ENCODE measurements around the gene DOK3. TPM values are rescaled to one million over a fixed set of nuclear protein-coding genes. Genes with fewer than 3 reads are reported as not detected.

Gene DOK3
- total and polyA plus RNA-seq, 10 of the 15 experiments (the other 5 are each of a cell fraction or from before 2014, with no cell fraction given): 6.6 to 107 (median 52.1) TPM

- TF ChIP-seq REST (IDR thresholded peaks at IDR 0.05; ENCODE audit: low read depth, low read length): no peak
- TF ChIP-seq SRF (IDR thresholded peaks at IDR 0.05; ENCODE audit: low read depth in 2 of 2, low read length in 2 of 2): no peak
- peak; percentile 76 for TF ChIP-seq ATF7 (IDR thresholded peaks at IDR 0.05; ENCODE audit: low read depth)
- TF ChIP-seq ETV6 (conservative IDR thresholded peaks at IDR 0.05 in 1 of 2, IDR thresholded peaks at IDR 0.05 in 1 of 2; ENCODE audit: borderline replicate concordance in 1 of 2, low read depth in 1 of 2): no peak
- peak; percentile 58; the same call in 1 of the 2 replicates for TF ChIP-seq RB1 (IDR thresholded peaks at IDR 0.05; ENCODE audit: borderline replicate concordance)
- peak; percentile 98 for TF ChIP-seq NBN (IDR thresholded peaks at IDR 0.05)
- peak; percentile 49; the same call in 1 of the 2 replicates for TF ChIP-seq PKNOX1 (IDR thresholded peaks at IDR 0.05)
- no peak for TF ChIP-seq USF2 (IDR thresholded peaks at IDR 0.05; ENCODE audit: borderline replicate concordance, low read depth, low read length)
- TF ChIP-seq TBL1XR1 (IDR thresholded peaks at IDR 0.05; ENCODE audit: low read depth, low read length): no peak
- TF ChIP-seq BCL11A (IDR thresholded peaks at IDR 0.05; ENCODE audit: low read depth, low read length): no peak
- TF ChIP-seq LARP7 (IDR thresholded peaks at IDR 0.05): peak; percentile 88
- no peak for TF ChIP-seq PAX8 (IDR thresholded peaks at IDR 0.05)
- TF ChIP-seq CBX5 (IDR thresholded peaks at IDR 0.05; ENCODE audit: low read depth): no peak
- TF ChIP-seq SMAD1 (IDR thresholded peaks at IDR 0.05; ENCODE audit: low read depth, partially characterized antibody): no peak
- TF ChIP-seq POLR2AphosphoS2 (IDR thresholded peaks at IDR 0.05; ENCODE audit: low read depth, low read length): no peak
- TF ChIP-seq BCL3 (IDR thresholded peaks at IDR 0.05; ENCODE audit: borderline replicate concordance, insufficient read depth, low read depth, low read length, poor library complexity, severe bottlenecking): no peak
- TF ChIP-seq MEF2B (IDR thresholded peaks at IDR 0.05; ENCODE audit: partially characterized antibody, poor library complexity, severe bottlenecking): no peak
- 0 out of 2 replicates have a peak, but pooled peaks have one; percentile 55 for TF ChIP-seq DPF2 (IDR thresholded peaks at IDR 0.05)
- no peak for TF ChIP-seq JUND (IDR thresholded peaks at IDR 0.05; ENCODE audit: low read depth, low read length)
Observed at GRCh38 chr5:177516601-177517568, 7.3 kb upstream of the DOK3 start, which contains the start of gene DDX41 (continued).

Measured in GM12878 (cell line).